ENCODE measurements around the gene EFCAB6. TPM values are rescaled to one million over a fixed set of nuclear protein-coding genes. Genes with fewer than 3 reads are reported as not detected.

The EFCAB6 gene
- polyA plus RNA-seq, 3 donors = not detected

DNA sequence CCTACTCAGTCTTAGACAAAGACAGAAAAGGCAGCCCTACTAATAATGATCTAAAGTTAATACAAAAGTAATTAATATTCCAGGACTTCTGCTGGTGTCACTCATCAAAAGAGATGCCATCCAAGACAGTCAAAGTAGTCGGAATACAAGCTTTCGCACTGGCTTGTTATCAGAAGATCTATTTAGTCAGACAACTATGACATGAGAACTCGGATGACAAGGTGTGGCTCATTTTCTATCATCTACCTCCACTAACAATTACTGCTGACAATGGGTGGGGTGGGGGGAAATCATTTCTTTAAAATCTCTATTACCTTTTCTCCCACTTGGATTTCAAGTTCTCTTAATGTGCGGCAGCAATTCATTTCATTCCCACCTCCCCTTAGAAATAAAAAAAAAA is 56.7 kb downstream of the EFCAB6 start:
- no peaks in the 10 kb centered on the region for H3K79me2 ChIP-seq (ENCODE audit: insufficient read depth, low read length)
- no peak overlapping the region for H3K9ac ChIP-seq (ENCODE audit: insufficient read depth, low read length, poor library complexity, severe bottlenecking)
- no peak overlapping the region for H3K4me3 Mint-ChIP-seq
- no peak for DNase-seq
- peaks cover 0 to 2% of the 10 kb centered on the region in 2 donors for H3K27me3 ChIP-seq (ENCODE audit: control insufficient read depth in 2 of 2, insufficient read depth in 2 of 2, low read length in 2 of 2)
- no peak overlapping the region for H3K27ac Mint-ChIP-seq
- no peak overlapping the region for H2AFZ ChIP-seq (ENCODE audit: insufficient read depth, low read depth, low read length, poor library complexity, severe bottlenecking)
- H3K9me3 ChIP-seq (replicated peaks in 1 of 2; ENCODE audit: control insufficient read depth in 1 of 2, insufficient read depth in 1 of 2, low read length in 2 of 2) = no peaks in the 10 kb centered on the region
- H3K4me1 Mint-ChIP-seq = no peaks in the 10 kb centered on the region
- TF ChIP-seq, protein P1, sequence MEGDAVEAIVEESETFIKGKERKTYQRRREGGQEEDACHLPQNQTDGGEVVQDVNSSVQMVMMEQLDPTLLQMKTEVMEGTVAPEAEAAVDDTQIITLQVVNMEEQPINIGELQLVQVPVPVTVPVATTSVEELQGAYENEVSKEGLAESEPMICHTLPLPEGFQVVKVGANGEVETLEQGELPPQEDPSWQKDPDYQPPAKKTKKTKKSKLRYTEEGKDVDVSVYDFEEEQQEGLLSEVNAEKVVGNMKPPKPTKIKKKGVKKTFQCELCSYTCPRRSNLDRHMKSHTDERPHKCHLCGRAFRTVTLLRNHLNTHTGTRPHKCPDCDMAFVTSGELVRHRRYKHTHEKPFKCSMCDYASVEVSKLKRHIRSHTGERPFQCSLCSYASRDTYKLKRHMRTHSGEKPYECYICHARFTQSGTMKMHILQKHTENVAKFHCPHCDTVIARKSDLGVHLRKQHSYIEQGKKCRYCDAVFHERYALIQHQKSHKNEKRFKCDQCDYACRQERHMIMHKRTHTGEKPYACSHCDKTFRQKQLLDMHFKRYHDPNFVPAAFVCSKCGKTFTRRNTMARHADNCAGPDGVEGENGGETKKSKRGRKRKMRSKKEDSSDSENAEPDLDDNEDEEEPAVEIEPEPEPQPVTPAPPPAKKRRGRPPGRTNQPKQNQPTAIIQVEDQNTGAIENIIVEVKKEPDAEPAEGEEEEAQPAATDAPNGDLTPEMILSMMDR (IDR thresholded peaks at IDR 0.05) = no peak
- no peaks in the 10 kb centered on the region for H3K36me3 ChIP-seq (replicated peaks in 1 of 2; ENCODE audit: control insufficient read depth in 1 of 2, insufficient read depth in 2 of 2, low read length in 2 of 2)
- H3K4me1 ChIP-seq (ENCODE audit: control insufficient read depth in 1 of 2, insufficient read depth in 2 of 2, low read length in 2 of 2) = no peaks in the 10 kb centered on the region
- H3K4me2 ChIP-seq (replicated peaks; ENCODE audit: extremely low read depth, low read length, poor library complexity, severe bottlenecking) = no peak overlapping the region
- intact Hi-C loops (cut with micrococcal nuclease) = no loop called here
- no peaks in the 10 kb centered on the region for H3K36me3 Mint-ChIP-seq
- H3K4me3 ChIP-seq (replicated peaks in 1 of 3; ENCODE audit: low read depth in 2 of 3, low read length in 3 of 3) = no peak overlapping the region
- peaks cover 2 to 4% (median 3%) of the 10 kb centered on the region in 3 donors for H3K27me3 Mint-ChIP-seq (ENCODE audit: low read depth in 3 of 3)
- no CpG with 5 or more reads among the region's 4 CpGs for WGBS (ENCODE audit: insufficient coverage)
- peaks cover 0 to 6% (median 0%) of the 10 kb centered on the region in 7 donors for H3K9me3 Mint-ChIP-seq
- no peak overlapping the region for H3K27ac ChIP-seq (ENCODE audit: low read depth in 1 of 2, low read length in 2 of 2)
- H4K20me1 ChIP-seq (ENCODE audit: insufficient read depth, low read length) = no peaks in the 10 kb centered on the region

DNA sequence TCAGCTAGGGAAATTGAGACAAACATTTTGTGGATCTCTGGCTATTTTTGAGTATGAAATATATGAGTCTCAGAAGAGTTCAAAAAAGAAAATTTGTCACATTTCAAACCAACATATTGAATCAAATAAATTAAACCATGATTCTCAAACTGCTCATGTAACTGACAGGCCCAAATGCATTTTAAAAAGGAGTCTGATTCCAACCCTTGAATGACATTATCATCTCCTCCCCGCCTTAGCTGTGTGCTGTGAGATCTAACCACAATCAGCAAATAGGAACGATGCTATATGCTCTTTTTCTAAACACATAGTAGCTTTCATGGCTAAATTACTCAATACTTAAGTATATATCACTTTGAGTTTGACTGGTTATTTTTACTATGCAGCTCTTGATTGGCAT is 57.1 kb downstream of the EFCAB6 start:
- peaks cover 0 to 2% of the 10 kb centered on the region in 2 donors for H3K27me3 ChIP-seq (ENCODE audit: control insufficient read depth in 2 of 2, insufficient read depth in 2 of 2, low read length in 2 of 2)
- no peaks in the 10 kb centered on the region for H3K36me3 ChIP-seq (replicated peaks in 1 of 2; ENCODE audit: control insufficient read depth in 1 of 2, insufficient read depth in 2 of 2, low read length in 2 of 2)
- Mint-ChIP-seq H3K4me1 (no peaks in the 10 kb centered on the region), H3K36me3 (no peaks in the 10 kb centered on the region), H3K27me3 (ENCODE audit: low read depth in 3 of 3) (peaks cover 2 to 4% (median 3%) of the 10 kb centered on the region in 3 donors), H3K4me3 (no peak overlapping the region), H3K9me3 (peaks cover 0 to 6% (median 0%) of the 10 kb centered on the region in 7 donors), H3K27ac (no peak overlapping the region)
- H3K79me2 ChIP-seq (ENCODE audit: insufficient read depth, low read length) = no peaks in the 10 kb centered on the region
- H4K20me1 ChIP-seq (ENCODE audit: insufficient read depth, low read length) = no peaks in the 10 kb centered on the region
- WGBS (ENCODE audit: insufficient coverage) = 100% methylated on average over 1 of the region's 2 CpGs
- H3K4me3 ChIP-seq (replicated peaks in 1 of 3; ENCODE audit: low read depth in 2 of 3, low read length in 3 of 3) = no peak overlapping the region
- H3K4me2 ChIP-seq (replicated peaks; ENCODE audit: extremely low read depth, low read length, poor library complexity, severe bottlenecking) = no peak overlapping the region
- no peak overlapping the region for H2AFZ ChIP-seq (ENCODE audit: insufficient read depth, low read depth, low read length, poor library complexity, severe bottlenecking)
- H3K9me3 ChIP-seq (replicated peaks in 1 of 2; ENCODE audit: control insufficient read depth in 1 of 2, insufficient read depth in 1 of 2, low read length in 2 of 2) = no peaks in the 10 kb centered on the region
- DNase-seq = no peak
- no peak overlapping the region for H3K27ac ChIP-seq (ENCODE audit: low read depth in 1 of 2, low read length in 2 of 2)
- intact Hi-C loops (cut with micrococcal nuclease) = no loop called here
- no peaks in the 10 kb centered on the region for H3K4me1 ChIP-seq (ENCODE audit: control insufficient read depth in 1 of 2, insufficient read depth in 2 of 2, low read length in 2 of 2)
- TF ChIP-seq, protein P1 (IDR thresholded peaks at IDR 0.05) = no peak
- no peak overlapping the region for H3K9ac ChIP-seq (ENCODE audit: insufficient read depth, low read length, poor library complexity, severe bottlenecking)

Measured in CD14-positive monocyte (primary cell).